ENCODE results near the gene RNU1-2. TPM values are rescaled to one million over a fixed set of nuclear protein-coding genes. Genes with fewer than 3 reads are reported as not detected.
"Not testable (repeated sequence)": the region's sequence is repeated elsewhere in the genome, so short reads cannot be mapped to it uniquely, and the experiment has no call there.

The RNU1-2 gene
- total RNA-seq, 1 donor: under 0.01 TPM

- Histone ChIP-seq H3K9me3 (ENCODE audit: low read depth, low read length) (no peaks in the 10 kb centered on the region), H3K27me3 (ENCODE audit: insufficient read depth, low read length) (no peaks in the 10 kb centered on the region), H3K4me3 (ENCODE audit: low read length) (no peak overlapping the region), H3K4me1 (ENCODE audit: insufficient read depth, low read length) (peaks cover 13% of the 10 kb centered on the region)
These were observed 30.1 kb downstream of the RNU1-2 start for GRCh38 chr1:16925635-16926490.

- Histone ChIP-seq H3K4me1 (ENCODE audit: insufficient read depth, low read length) (peaks cover 8% of the 10 kb centered on the region), H3K9me3 (ENCODE audit: low read depth, low read length) (no peaks in the 10 kb centered on the region), H3K27me3 (ENCODE audit: insufficient read depth, low read length) (no peaks in the 10 kb centered on the region), H3K4me3 (ENCODE audit: low read length) (no peak overlapping the region)
These were observed 30.8 kb downstream of the RNU1-2 start for GRCh38 chr1:16926491-16927073.

GRCh38 chr1:16927256-16927655, 31.5 kb downstream of the RNU1-2 start:
- H3K9me3 ChIP-seq (ENCODE audit: low read depth, low read length): no peaks in the 10 kb centered on the region
- H3K4me1 ChIP-seq (ENCODE audit: insufficient read depth, low read length): peaks cover 2% of the 10 kb centered on the region
- no peak overlapping the region for H3K4me3 ChIP-seq (ENCODE audit: low read length)
- no peaks in the 10 kb centered on the region for H3K27me3 ChIP-seq (ENCODE audit: insufficient read depth, low read length)

- no peaks in the 10 kb centered on the region for H3K4me1 ChIP-seq (ENCODE audit: insufficient read depth, low read length)
- H3K27me3 ChIP-seq (ENCODE audit: insufficient read depth, low read length): no peaks in the 10 kb centered on the region
- H3K9me3 ChIP-seq (ENCODE audit: low read depth, low read length): no peaks in the 10 kb centered on the region
These were observed 32.1 kb downstream of the RNU1-2 start for GRCh38 chr1:16927711-16928485.

GRCh38 chr1:16929146-16930041, 33.6 kb downstream of the RNU1-2 start:
- not testable (repeated sequence) for H3K27me3 ChIP-seq (ENCODE audit: insufficient read depth, low read length); H3K4me1 ChIP-seq (ENCODE audit: insufficient read depth, low read length); H3K9me3 ChIP-seq (ENCODE audit: low read depth, low read length); H3K4me3 ChIP-seq (ENCODE audit: low read length)

More at GRCh38 chr1:16927711-16928485, 32.1 kb downstream of the RNU1-2 start:
- H3K4me3 ChIP-seq (ENCODE audit: low read length): no peak overlapping the region

GRCh38 chr1:16931206-16931934, 35.6 kb downstream of the RNU1-2 start:
- H3K4me3 ChIP-seq (ENCODE audit: low read length); H3K27me3 ChIP-seq (ENCODE audit: insufficient read depth, low read length); H3K9me3 ChIP-seq (ENCODE audit: low read depth, low read length); H3K4me1 ChIP-seq (ENCODE audit: insufficient read depth, low read length): not testable (repeated sequence)

- H3K9me3 ChIP-seq (ENCODE audit: low read depth, low read length); H3K27me3 ChIP-seq (ENCODE audit: insufficient read depth, low read length); H3K4me3 ChIP-seq (ENCODE audit: low read length); H3K4me1 ChIP-seq (ENCODE audit: insufficient read depth, low read length): not testable (repeated sequence)
These were observed 38.2 kb downstream of the RNU1-2 start for GRCh38 chr1:16933945-16934344.

GRCh38 chr1:16936580-16936979, 40.8 kb downstream of the RNU1-2 start:
- not testable (repeated sequence) for H3K4me1 ChIP-seq (ENCODE audit: insufficient read depth, low read length); H3K27me3 ChIP-seq (ENCODE audit: insufficient read depth, low read length); H3K4me3 ChIP-seq (ENCODE audit: low read length); H3K9me3 ChIP-seq (ENCODE audit: low read depth, low read length)

GRCh38 chr1:16938351-16939321, 42.9 kb downstream of the RNU1-2 start:
- Histone ChIP-seq H3K9me3 (ENCODE audit: low read depth, low read length) (no peaks in the 10 kb centered on the region), H3K27me3 (ENCODE audit: insufficient read depth, low read length) (no peaks in the 10 kb centered on the region), H3K4me1 (ENCODE audit: insufficient read depth, low read length) (no peaks in the 10 kb centered on the region), H3K4me3 (ENCODE audit: low read length) (no peak overlapping the region)

- H3K4me1 ChIP-seq (ENCODE audit: insufficient read depth, low read length); H3K27me3 ChIP-seq (ENCODE audit: insufficient read depth, low read length); H3K9me3 ChIP-seq (ENCODE audit: low read depth, low read length); H3K4me3 ChIP-seq (ENCODE audit: low read length): not testable (repeated sequence)
These were observed 43.8 kb downstream of the RNU1-2 start for GRCh38 chr1:16939386-16940180.

- Histone ChIP-seq H3K9me3 (ENCODE audit: low read depth, low read length) (no peaks in the 10 kb centered on the region), H3K4me3 (ENCODE audit: low read length) (no peak overlapping the region), H3K27me3 (ENCODE audit: insufficient read depth, low read length) (no peaks in the 10 kb centered on the region), H3K4me1 (ENCODE audit: insufficient read depth, low read length) (no peaks in the 10 kb centered on the region)
These were observed 48.3 kb downstream of the RNU1-2 start for GRCh38 chr1:16944038-16944437.

GRCh38 chr1:16945512-16945911, 49.7 kb downstream of the RNU1-2 start:
- not testable (repeated sequence) for H3K9me3 ChIP-seq (ENCODE audit: low read depth, low read length); H3K4me1 ChIP-seq (ENCODE audit: insufficient read depth, low read length); H3K27me3 ChIP-seq (ENCODE audit: insufficient read depth, low read length); H3K4me3 ChIP-seq (ENCODE audit: low read length)

Data from mononuclear cell (primary cell).